Coronary artery (tissue), 2 donors: Measurements from ENCODE around the gene ARL15.

ENCODE experiments used
- DNase-seq: peaks from one replicate; pipeline ENCODE4 v3.0.0-alpha.2; 2017; ENCODE audit warnings: low spot score
- H3K27ac ChIP-seq, 2 donors: fragments of 200-600 bp; sonication (generic); one replicate each; pipeline ENCODE4 v1.5.1; 2016 to 2019
- H3K4me3 ChIP-seq: fragments of 200-600 bp; sonication (generic); 2 replicates; pipeline ENCODE4 v1.5.1; 2016; ENCODE audit warnings: mild to moderate bottlenecking, moderate library complexity
- CTCF ChIP-seq: fragments of 200-600 bp; sonication (generic); IDR thresholded peaks from one replicate; pipeline ENCODE4 v1.5.1; 2019; ENCODE audit warnings: antibody characterized with exemption

The ARL15 gene

GRCh38 chr5:54108136-54108535, 202.2 kb downstream of the ARL15 start:
- no peak for TF ChIP-seq CTCF
- Histone ChIP-seq H3K27ac (no peak overlapping the region), H3K4me3 (no peak overlapping the region)
- no peak for DNase-seq

GRCh38 chr5:54103871-54104270, 206.5 kb downstream of the ARL15 start:
- no peak for TF ChIP-seq CTCF
- Histone ChIP-seq H3K27ac (no peak overlapping the region), H3K4me3 (no peak overlapping the region)
- DNase-seq = no peak

- Histone ChIP-seq H3K27ac (no peak overlapping the region), H3K4me3 (no peak overlapping the region)
- DNase-seq = no peak
- no peak for TF ChIP-seq CTCF
Observed at GRCh38 chr5:54098267-54098666, 212.1 kb downstream of the ARL15 start.

- Histone ChIP-seq H3K4me3 (no peak overlapping the region), H3K27ac (no peak overlapping the region)
- no peak for TF ChIP-seq CTCF
- no peak for DNase-seq
Observed at GRCh38 chr5:54095969-54096368, 214.4 kb downstream of the ARL15 start.

- TF ChIP-seq CTCF = no peak
- DNase-seq = no peak
- Histone ChIP-seq H3K4me3 (no peak overlapping the region), H3K27ac (no peak overlapping the region)
Observed at GRCh38 chr5:54094706-54095105, 215.7 kb downstream of the ARL15 start.

GRCh38 chr5:54093861-54094260, 216.5 kb downstream of the ARL15 start:
- DNase-seq = no peak
- H3K27ac ChIP-seq = no peak overlapping the region
- TF ChIP-seq CTCF = no peak
- H3K4me3 ChIP-seq = no peak overlapping the region

- no peak overlapping the region for H3K4me3 ChIP-seq
- DNase-seq = no peak
- no peak overlapping the region for H3K27ac ChIP-seq
- no peak for TF ChIP-seq CTCF
Observed at GRCh38 chr5:54093081-54093492, 217.3 kb downstream of the ARL15 start.
